Left lung (tissue), 10 donors: ENCODE results near the gene ITGA11. TPM values are rescaled to one million over a fixed set of nuclear protein-coding genes. Genes with fewer than 3 reads are reported as not detected.

Source experiments
- ATAC-seq: fragments of 200-7000 bp; cut with Tn5 transposase; one replicate; pipeline ENCODE4 v1.9.1; 2020; ENCODE audit warnings: moderate library complexity
- DNase-seq, 4 donors: peaks; one replicate each; pipeline ENCODE4 v3.0.0-alpha.2; 2013 to 2020
- H3K27ac ChIP-seq, 2 donors: fragments of 200-600 bp; sonication (generic) in 1 of 2; one replicate each; pipeline versions ENCODE4 v1.5.0 to v1.8.0; 2020 to 2021
- H3K27me3 ChIP-seq, 2 donors: fragments of 200-600 bp; sonication (generic) in 1 of 2; one replicate each; pipeline versions ENCODE4 v1.5.0 to v1.8.0; 2020 to 2021
- H3K36me3 ChIP-seq, 2 donors: fragments of 200-600 bp; sonication (generic) in 1 of 2; one replicate each; pipeline versions ENCODE4 v1.5.0 to v1.8.0; 2020 to 2021
- H3K4me1 ChIP-seq, 2 donors: fragments of 200-600 bp; one replicate each; pipeline ENCODE4 v1.8.0; 2021
- H3K4me3 ChIP-seq, 2 donors: fragments of 200-600 bp; sonication (generic) in 1 of 2; one replicate each; pipeline versions ENCODE4 v1.5.0 to v1.8.0; 2020 to 2021; ENCODE audit warnings: mild to moderate bottlenecking in 1 of 2
- H3K9me3 ChIP-seq, 2 donors: fragments of 200-600 bp; sonication (generic) in 1 of 2; one replicate each; pipeline versions ENCODE4 v1.5.0 to v1.8.0; 2020 to 2021
- CTCF ChIP-seq, 2 donors: fragments of 200-600 bp; sonication (generic) in 1 of 2; IDR thresholded peaks; one replicate each; pipeline versions ENCODE4 v1.5.0 to v1.8.0; 2021; ENCODE audit warnings: antibody characterized with exemption in 2 of 2
- intact Hi-C, 2 donors: fragments of 100-400 bp; cut with DNase I; formaldehyde crosslinking; loops; one replicate each; pipeline versions ENCODE4 v1.11.2 to v1.14.2; 2022
- polyA plus RNA-seq, 6 donors: library from polyadenylated mRNA; unstranded; fragments of 120-200 nt; gene quantifications; one replicate each; pipeline ENCODE4 v1.2.1, GENCODE V29; 2013; ENCODE audit not compliant: insufficient read length in 6 of 6
- total RNA-seq, 2 donors: library from RNA; stranded (reverse); fragmentation: NEBNext Ultra II Directional; extraction: Animal tissue kit (Norgen Biotek cat#: 25700); gene quantifications; one replicate each; pipeline ENCODE4 v1.2.1, GENCODE V29; 2021
- donor health status: DM: no; HTN: yes; CAD: no.
- donor health status: DM: no; HTN: no; CAD: no.

Gene ITGA11
- total and polyA plus RNA-seq, 8 donors: 1.1 to 7.3 (median 1.8) TPM

GRCh38 chr15:68421798-68422402 lies 10.1 kb downstream of the ITGA11 start:
- Histone ChIP-seq H3K36me3 (no peaks in the 10 kb centered on the region), H3K4me1 (peaks cover 0 to 4% of the 10 kb centered on the region in 2 donors), H3K27me3 (no peaks in the 10 kb centered on the region), H3K4me3 (no peak overlapping the region), H3K9me3 (no peaks in the 10 kb centered on the region), H3K27ac (no peak overlapping the region)
- no peak for DNase-seq
- ATAC-seq: no peak
- intact Hi-C loops: no loop called here
- TF ChIP-seq CTCF (IDR thresholded peaks at IDR 0.05): no peak

GRCh38 chr15:68421115-68421551 lies 10.8 kb downstream of the ITGA11 start:
- Histone ChIP-seq H3K36me3 (no peaks in the 10 kb centered on the region), H3K4me3 (no peak overlapping the region), H3K9me3 (no peaks in the 10 kb centered on the region), H3K27ac (no peak overlapping the region), H3K27me3 (no peaks in the 10 kb centered on the region), H3K4me1 (peaks cover 0 to 4% of the 10 kb centered on the region in 2 donors)
- intact Hi-C loops: no loop called here
- DNase-seq (no peak), ATAC-seq (no peak)
- TF ChIP-seq CTCF (IDR thresholded peaks at IDR 0.05): no peak

GRCh38 chr15:68420186-68420684 lies 11.7 kb downstream of the ITGA11 start:
- H3K4me3 ChIP-seq: no peak overlapping the region
- no peaks in the 10 kb centered on the region for H3K27me3 ChIP-seq
- no peak overlapping the region for H3K27ac ChIP-seq
- no peak for TF ChIP-seq CTCF (IDR thresholded peaks at IDR 0.05)
- DNase-seq: no peak
- peaks cover 0 to 4% of the 10 kb centered on the region in 2 donors for H3K4me1 ChIP-seq
- no peaks in the 10 kb centered on the region for H3K9me3 ChIP-seq
- no peaks in the 10 kb centered on the region for H3K36me3 ChIP-seq
- ATAC-seq: no peak
- intact Hi-C loops: no loop called here

GRCh38 chr15:68419301-68420175 lies 12.4 kb downstream of the ITGA11 start:
- no peaks in the 10 kb centered on the region for H3K9me3 ChIP-seq
- H3K4me1 ChIP-seq: peaks cover 0 to 4% of the 10 kb centered on the region in 2 donors
- H3K27me3 ChIP-seq: no peaks in the 10 kb centered on the region
- TF ChIP-seq CTCF (IDR thresholded peaks at IDR 0.05): no peak
- ATAC-seq (no peak), DNase-seq (no peak)
- intact Hi-C loops: no loop called here
- no peak overlapping the region for H3K27ac ChIP-seq
- H3K4me3 ChIP-seq: no peak overlapping the region
- no peaks in the 10 kb centered on the region for H3K36me3 ChIP-seq

- no peak for TF ChIP-seq CTCF (IDR thresholded peaks at IDR 0.05)
- intact Hi-C loops: no loop called here
- DNase-seq (peak in 1 of 4 donors; percentile 67), ATAC-seq (peak; percentile 38)
- Histone ChIP-seq H3K9me3 (no peaks in the 10 kb centered on the region), H3K27ac (no peak overlapping the region), H3K36me3 (no peaks in the 10 kb centered on the region), H3K27me3 (no peaks in the 10 kb centered on the region), H3K4me3 (no peak overlapping the region), H3K4me1 (peaks cover 0 to 4% of the 10 kb centered on the region in 2 donors)
Measured at GRCh38 chr15:68418611-68419161, 13.3 kb downstream of the ITGA11 start.
